H9 (cell line): ENCODE data around the gene CLK4. TPM values are rescaled to one million over a fixed set of nuclear protein-coding genes. Genes with fewer than 3 reads are reported as not detected.

Experiments used
- DNase-seq: peaks from one replicate; pipeline ENCODE4 v3.0.0-alpha.2; 2017
- H2AFZ ChIP-seq: one replicate; pipeline ENCODE4 v1.6.1; 2013; ENCODE audit warnings: mild to moderate bottlenecking, low read length, control low read depth, moderate library complexity
- H2AK5ac ChIP-seq: 2 replicates; pipeline ENCODE4 v1.6.1; 2013; ENCODE audit warnings: low read length, control low read depth, mixed read lengths; ENCODE audit not compliant: insufficient read length
- H2BK120ac ChIP-seq: one replicate; pipeline ENCODE4 v1.6.1; 2013; ENCODE audit warnings: low read depth, mild to moderate bottlenecking, low read length, control low read depth, inconsistent platforms; ENCODE audit not compliant: poor library complexity, severe bottlenecking
- H2BK12ac ChIP-seq: 2 replicates; pipeline ENCODE4 v1.6.1; 2013; ENCODE audit warnings: low read length, control low read depth, mixed read lengths, low read depth; ENCODE audit not compliant: insufficient read length
- H2BK15ac ChIP-seq: 2 replicates; pipeline ENCODE4 v1.6.1; 2013; ENCODE audit warnings: low read depth, low read length, control low read depth
- H2BK20ac ChIP-seq: one replicate; pipeline ENCODE4 v1.6.1; 2013; ENCODE audit warnings: low read depth, mild to moderate bottlenecking, low read length, control low read depth, inconsistent platforms; ENCODE audit not compliant: poor library complexity, severe bottlenecking
- H2BK5ac ChIP-seq: 2 replicates; pipeline ENCODE4 v1.6.1; 2013; ENCODE audit warnings: low read length, control low read depth, mixed read lengths; ENCODE audit not compliant: insufficient read length
- H3K14ac ChIP-seq: 2 replicates; pipeline ENCODE4 v1.6.1; 2013; ENCODE audit warnings: low read length, control low read depth; ENCODE audit not compliant: insufficient read depth
- H3K18ac ChIP-seq: 2 replicates; pipeline ENCODE4 v1.6.1; 2013; ENCODE audit warnings: low read depth, mild to moderate bottlenecking, mixed read lengths, low read length, control low read depth; ENCODE audit not compliant: insufficient read length
- H3K23ac ChIP-seq: 2 replicates; pipeline ENCODE4 v1.6.1; 2013; ENCODE audit warnings: low read length, control low read depth, mixed read lengths, low read depth; ENCODE audit not compliant: insufficient read length
- H3K23me2 ChIP-seq: 2 replicates; pipeline ENCODE4 v1.6.1; 2013; ENCODE audit warnings: low read depth, mild to moderate bottlenecking, mixed read lengths, low read length, control low read depth; ENCODE audit not compliant: insufficient read length, poor library complexity, severe bottlenecking
- H3K27ac ChIP-seq: 2 replicates; pipeline ENCODE4 v1.5.1; 2013; ENCODE audit warnings: low read length, control low read depth, mixed read lengths, low read depth; ENCODE audit not compliant: insufficient read length
- H3K27me3 ChIP-seq: 2 replicates; pipeline ENCODE4 v1.6.1; 2013; ENCODE audit warnings: low read length, control low read depth, inconsistent platforms; ENCODE audit not compliant: insufficient read depth
- H3K4ac ChIP-seq: 2 replicates; pipeline ENCODE4 v1.6.1; 2013; ENCODE audit warnings: low read depth, mild to moderate bottlenecking, control low read depth, inconsistent platforms, low read length, moderate library complexity
- H3K4me1 ChIP-seq: 2 replicates; pipeline ENCODE4 v1.6.1; 2013; ENCODE audit warnings: low read length, control low read depth, inconsistent platforms; ENCODE audit not compliant: insufficient read depth
- H3K4me2 ChIP-seq: 2 replicates; pipeline ENCODE4 v1.6.1; 2013; ENCODE audit warnings: low read length, control low read depth, mixed read lengths; ENCODE audit not compliant: insufficient read length, insufficient read depth
- H3K56ac ChIP-seq: 2 replicates; pipeline ENCODE4 v1.6.1; 2013; ENCODE audit warnings: low read depth, mild to moderate bottlenecking, mixed read lengths, low read length, control low read depth; ENCODE audit not compliant: insufficient read length
- H3K79me1 ChIP-seq: 2 replicates; pipeline ENCODE4 v1.6.1; 2013; ENCODE audit warnings: low read depth, mild to moderate bottlenecking, moderate library complexity, low read length, control low read depth, inconsistent platforms; ENCODE audit not compliant: insufficient read depth, poor library complexity, severe bottlenecking
- H3K79me2 ChIP-seq: 2 replicates; pipeline ENCODE4 v1.6.1; 2013; ENCODE audit warnings: low read length, control low read depth, inconsistent platforms; ENCODE audit not compliant: insufficient read depth
- H3K9ac ChIP-seq: 2 replicates; pipeline ENCODE4 v1.6.1; 2013; ENCODE audit warnings: low read length, control low read depth, mixed read lengths; ENCODE audit not compliant: insufficient read length; ENCODE audit errors: extremely low read depth
- H3K9me3 ChIP-seq: one replicate; pipeline ENCODE4 v1.6.1; 2013; ENCODE audit warnings: low read depth, low read length, inconsistent platforms; ENCODE audit not compliant: control insufficient read depth
- H3T11ph ChIP-seq: one replicate; pipeline ENCODE4 v1.6.1; 2013; ENCODE audit warnings: mild to moderate bottlenecking, low read length, control low read depth, inconsistent platforms
- H4K20me1 ChIP-seq: one replicate; pipeline ENCODE4 v1.6.1; 2013; ENCODE audit not compliant: control insufficient read depth, insufficient read length, insufficient read depth
- H4K5ac ChIP-seq: 2 replicates; pipeline ENCODE4 v1.6.1; 2013; ENCODE audit warnings: low read depth, mild to moderate bottlenecking, mixed read lengths, low read length, control low read depth; ENCODE audit not compliant: insufficient read length
- H4K8ac ChIP-seq: replicated peaks from 2 replicates; pipeline ENCODE4 v1.6.1; 2013; ENCODE audit warnings: low read length, control low read depth, mixed read lengths, low read depth; ENCODE audit not compliant: insufficient read length
- H4K91ac ChIP-seq: 2 replicates; pipeline ENCODE4 v1.6.1; 2013; ENCODE audit warnings: low read depth, mild to moderate bottlenecking, moderate library complexity, mixed read lengths, low read length, control low read depth; ENCODE audit not compliant: insufficient read length
- H3K27ac Mint-ChIP-seq, 3 experiments: 2 replicates in 2 of 3; 3 replicates in 1 of 3; pipeline ENCODE4 v1.8.0; 2020 to 2021; ENCODE audit warnings: mixed read lengths in 3 of 3, mild to moderate bottlenecking in 1 of 3, moderate library complexity in 1 of 3
- H3K27me3 Mint-ChIP-seq: 2 replicates; pipeline ENCODE4 v1.8.0; 2021; ENCODE audit warnings: low read depth, mild to moderate bottlenecking, moderate library complexity, mixed read lengths
- H3K36me3 Mint-ChIP-seq, 3 experiments: 2 replicates in 2 of 3; 3 replicates in 1 of 3; pipeline ENCODE4 v1.8.0; 2020 to 2021; ENCODE audit warnings: low read depth in 3 of 3, mixed read lengths in 3 of 3; ENCODE audit not compliant: insufficient read depth in 1 of 3
- H3K4me1 Mint-ChIP-seq, 2 experiments: 2 replicates each; pipeline ENCODE4 v1.8.0; 2020; ENCODE audit warnings: mixed read lengths in 2 of 2
- H3K4me3 Mint-ChIP-seq, 2 experiments: 2 replicates in 1 of 2; 3 replicates in 1 of 2; pipeline ENCODE4 v1.8.0; 2020 to 2021; ENCODE audit warnings: mild to moderate bottlenecking in 2 of 2, mixed read lengths in 2 of 2, moderate library complexity in 1 of 2
- H3K9me3 Mint-ChIP-seq, 2 experiments: 2 replicates in 1 of 2; 3 replicates in 1 of 2; pipeline ENCODE4 v1.8.0; 2020; ENCODE audit warnings: mild to moderate bottlenecking in 2 of 2, mixed read lengths in 2 of 2, moderate library complexity in 1 of 2
- WGBS: extraction: QIAGEN DNeasy Blood & Tissue Kit; methylation state at CpG from one replicate; pipeline ENCODE4 v1.1.7; 2013; ENCODE audit warnings: missing lambda C conversion rate, low lambda C conversion rate, mixed read lengths; ENCODE audit not compliant: insufficient read length; ENCODE audit errors: extremely low coverage; 5-methylcytosine and 5-hydroxymethylcytosine counted together
- total RNA-seq: library from RNA; stranded (reverse); gene quantifications from 2 replicates; pipeline ENCODE4 v1.2.1, GENCODE V29; 2021
- TF ChIP-seq, protein P1 (sequence below): fragments of 200-600 bp; sonication (generic); conservative IDR thresholded peaks from 3 replicates; pipeline ENCODE4 v1.8.0; 2021; ENCODE audit warnings: antibody characterized with exemption, mild to moderate bottlenecking

The CLK4 gene
- total RNA-seq, 1 experiment from 2014 or later: 12.5 TPM

DNA sequence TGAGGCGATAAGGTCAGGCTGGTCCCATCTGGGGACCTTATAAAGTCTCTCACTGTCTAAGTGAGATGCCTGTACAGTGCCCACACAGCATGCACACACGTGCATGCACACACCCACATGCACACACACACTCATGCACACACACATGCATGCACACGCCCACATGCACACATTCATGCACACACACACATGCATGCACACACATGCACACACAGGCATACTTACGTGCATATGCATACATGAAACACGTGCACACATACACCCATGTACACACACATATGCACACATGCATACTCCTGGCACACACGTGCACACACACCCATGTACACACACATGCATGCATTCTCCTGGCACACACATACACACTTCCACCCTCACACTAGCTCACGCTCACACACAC lies 48.9 kb downstream of the CLK4 start:
- H2AFZ ChIP-seq: no peak overlapping the region
- H3K36me3 Mint-ChIP-seq: peaks cover under 1 to 3% (median 2%) of the 10 kb centered on the region in 3 experiments; a peak in 6 of 7 replicates

More for the DNA sequence above, 48.9 kb downstream of the CLK4 start:
- Histone ChIP-seq H3K79me1 (no peaks in the 10 kb centered on the region), H2BK20ac (no peak overlapping the region), H2BK12ac (no peak overlapping the region), H4K91ac (no peak overlapping the region), H3K23ac (no peak overlapping the region), H3K79me2 (no peaks in the 10 kb centered on the region), H4K5ac (no peak overlapping the region), H3T11ph (no peak overlapping the region), H2BK5ac (no peak overlapping the region), H3K27ac (no peak overlapping the region), H3K23me2 (peaks cover 7% of the 10 kb centered on the region), H3K9me3 (no peaks in the 10 kb centered on the region), H2BK120ac (no peak overlapping the region), H3K18ac (no peak overlapping the region), H3K56ac (no peak overlapping the region), H2BK15ac (no peak overlapping the region), H3K4me2 (no peak overlapping the region), H3K4ac (no peak overlapping the region), H2AK5ac (no peak overlapping the region), H3K9ac (no peak overlapping the region), H4K8ac (no peak overlapping the region), H3K14ac (no peak overlapping the region), H4K20me1 (no peaks in the 10 kb centered on the region), H3K4me1 (no peaks in the 10 kb centered on the region), H3K27me3 (no peaks in the 10 kb centered on the region)
- Mint-ChIP-seq H3K27ac (no peak overlapping the region), H3K4me3 (no peak overlapping the region; a peak in 1 of 5 replicates), H3K27me3 (peaks cover 45% of the 10 kb centered on the region), H3K4me1 (peaks cover 3 to 15% of the 10 kb centered on the region in 2 experiments; a peak in 3 of 4 replicates), H3K9me3 (peaks cover 2 to 3% of the 10 kb centered on the region in 2 experiments)
- TF ChIP-seq, protein P1, sequence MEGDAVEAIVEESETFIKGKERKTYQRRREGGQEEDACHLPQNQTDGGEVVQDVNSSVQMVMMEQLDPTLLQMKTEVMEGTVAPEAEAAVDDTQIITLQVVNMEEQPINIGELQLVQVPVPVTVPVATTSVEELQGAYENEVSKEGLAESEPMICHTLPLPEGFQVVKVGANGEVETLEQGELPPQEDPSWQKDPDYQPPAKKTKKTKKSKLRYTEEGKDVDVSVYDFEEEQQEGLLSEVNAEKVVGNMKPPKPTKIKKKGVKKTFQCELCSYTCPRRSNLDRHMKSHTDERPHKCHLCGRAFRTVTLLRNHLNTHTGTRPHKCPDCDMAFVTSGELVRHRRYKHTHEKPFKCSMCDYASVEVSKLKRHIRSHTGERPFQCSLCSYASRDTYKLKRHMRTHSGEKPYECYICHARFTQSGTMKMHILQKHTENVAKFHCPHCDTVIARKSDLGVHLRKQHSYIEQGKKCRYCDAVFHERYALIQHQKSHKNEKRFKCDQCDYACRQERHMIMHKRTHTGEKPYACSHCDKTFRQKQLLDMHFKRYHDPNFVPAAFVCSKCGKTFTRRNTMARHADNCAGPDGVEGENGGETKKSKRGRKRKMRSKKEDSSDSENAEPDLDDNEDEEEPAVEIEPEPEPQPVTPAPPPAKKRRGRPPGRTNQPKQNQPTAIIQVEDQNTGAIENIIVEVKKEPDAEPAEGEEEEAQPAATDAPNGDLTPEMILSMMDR: no peak
- WGBS: no CpG with 5 or more reads among the region's 7 CpGs
- DNase-seq: no peak
